HUDEP-2 (cell line): Measurements from ENCODE around the gene RBFA.
"Not testable (repeated sequence)": the region's sequence is repeated elsewhere in the genome, so short reads cannot be mapped to it uniquely, and the experiment has no call there.

ENCODE experiments used
- DNase-seq, 76 experiments: peaks; one replicate each; lab custom pipeline; 2025; ENCODE audit not compliant: unreplicated experiment in 76 of 76; lab: John Stamatoyannopoulos, UW

RBFA gene

GRCh38 chr18:80034068-80034851 lies at the start of gene RBFA:
TSS of gene RBFA (plus strand) at chr18:80034434. CDS start at chr18:80034496, 62 bp downstream.
- DNase-seq, result peak; percentile 61 to 100 (median 99)

- DNase-seq, result no peak
Measured at GRCh38 chr18:79985172-79985571, 49.1 kb upstream of the RBFA start.

GRCh38 chr18:79986726-79987125 lies 47.5 kb upstream of the RBFA start:
- no peak for DNase-seq

GRCh38 chr18:79987566-79987965 lies 46.7 kb upstream of the RBFA start:
- DNase-seq, result no peak

GRCh38 chr18:79988071-79988450 lies 46.2 kb upstream of the RBFA start:
- peak in 51 of 76 experiments; percentile 3 to 79 (median 50) for DNase-seq

- DNase-seq, result peak in 72 of 76 experiments; percentile 26 to 91 (median 72)
Measured at GRCh38 chr18:79988451-79989194, 45.6 kb upstream of the RBFA start, which contains the start of gene TXNL4A. TSS of gene TXNL4A (minus strand) at chr18:79988563. CDS start at chr18:79988392, 171 bp downstream.

- no peak for DNase-seq
Measured at GRCh38 chr18:79989195-79989497, 45.1 kb upstream of the RBFA start.

GRCh38 chr18:79991494-79991893 lies 42.7 kb upstream of the RBFA start:
- no peak for DNase-seq

- DNase-seq, result not testable (repeated sequence)
Measured at GRCh38 chr18:79999701-80000100, 34.5 kb upstream of the RBFA start.

- no peak for DNase-seq
Measured at GRCh38 chr18:80000877-80001276, 33.4 kb upstream of the RBFA start.

- no peak for DNase-seq
Measured at GRCh38 chr18:80002468-80002867, 31.8 kb upstream of the RBFA start.

GRCh38 chr18:80004600-80005342 lies 29.5 kb upstream of the RBFA start:
- no peak for DNase-seq

- DNase-seq, result no peak
Measured at GRCh38 chr18:80006724-80007123, 27.5 kb upstream of the RBFA start.

- DNase-seq, result peak in 19 of 76 experiments; percentile 2 to 70 (median 30)
Measured at GRCh38 chr18:80009661-80010550, 24.3 kb upstream of the RBFA start.

- DNase-seq, result no peak
Measured at GRCh38 chr18:80010551-80010906, 23.7 kb upstream of the RBFA start.

GRCh38 chr18:80011496-80012137 lies 22.6 kb upstream of the RBFA start:
- not testable (repeated sequence) for DNase-seq

GRCh38 chr18:80012714-80013113 lies 21.5 kb upstream of the RBFA start:
- no peak for DNase-seq

- DNase-seq, result peak in 4 of 76 experiments; percentile 8 to 18 (median 16)
Measured at GRCh38 chr18:80022613-80023012, 11.6 kb upstream of the RBFA start.

GRCh38 chr18:80023173-80023572 lies 11.1 kb upstream of the RBFA start:
- DNase-seq, result peak in 31 of 76 experiments; percentile 2 to 56 (median 23)

GRCh38 chr18:80026363-80026762 lies 7.9 kb upstream of the RBFA start:
- DNase-seq, result no peak
